ENCODE measurements around the gene FADS3.

The FADS3 gene

GRCh38 chr11:61875698-61876097 lies 15.6 kb downstream of the FADS3 start:
- no peak for DNase-seq

GRCh38 chr11:61874853-61875252 lies 16.5 kb downstream of the FADS3 start:
- no peak for DNase-seq

- DNase-seq: no peak
These were observed 17.0 kb downstream of the FADS3 start for GRCh38 chr11:61874377-61874809.

GRCh38 chr11:61873588-61874376 lies 17.6 kb downstream of the FADS3 start:
- DNase-seq: no peak

GRCh38 chr11:61872935-61873565 lies 18.3 kb downstream of the FADS3 start:
- no peak for DNase-seq

GRCh38 chr11:61871158-61871597 lies 20.2 kb downstream of the FADS3 start:
- DNase-seq: peak; percentile 67

- DNase-seq: no peak
These were observed 20.8 kb downstream of the FADS3 start for GRCh38 chr11:61870541-61871031.

GRCh38 chr11:61869708-61870451 lies 21.5 kb downstream of the FADS3 start:
- DNase-seq: no peak

- DNase-seq: no peak
These were observed 22.0 kb downstream of the FADS3 start for GRCh38 chr11:61869429-61869707.

- no peak for DNase-seq
These were observed 22.5 kb downstream of the FADS3 start for GRCh38 chr11:61868571-61869428.

- no peak for DNase-seq
These were observed 24.4 kb downstream of the FADS3 start for GRCh38 chr11:61866958-61867343.

- no peak for DNase-seq
These were observed 25.0 kb downstream of the FADS3 start for GRCh38 chr11:61866231-61866957.

- DNase-seq: no peak
These were observed 26.2 kb downstream of the FADS3 start for GRCh38 chr11:61864814-61865775.

GRCh38 chr11:61863548-61864081 lies 27.7 kb downstream of the FADS3 start:
- no peak for DNase-seq

GRCh38 chr11:61862714-61863547 lies 28.4 kb downstream of the FADS3 start:
- no peak for DNase-seq

GRCh38 chr11:61861634-61862033 lies 29.7 kb downstream of the FADS3 start:
- no peak for DNase-seq

- no peak for DNase-seq
These were observed 31.1 kb downstream of the FADS3 start for GRCh38 chr11:61860054-61860903.

- no peak for DNase-seq
These were observed 35.2 kb downstream of the FADS3 start for GRCh38 chr11:61855939-61856680.

All from stimulated activated CD4-positive, alpha-beta T cell treated with anti-CD3 and anti-CD28 coated beads, Interleukin-1b, Interleukin-23, amount 100 ng/mL, for 48 hours (primary cell).